ENCODE results near the gene PALM2AKAP2. TPM values are rescaled to one million over a fixed set of nuclear protein-coding genes. Genes with fewer than 3 reads are reported as not detected.
A peak's percentile ranks its signal among the peaks of the same experiment; 100 is the strongest.

PALM2AKAP2 gene
- total RNA-seq, 4 donors from 2014 or later, result 0.15 to 1.4 (median 1.0) TPM

DNA sequence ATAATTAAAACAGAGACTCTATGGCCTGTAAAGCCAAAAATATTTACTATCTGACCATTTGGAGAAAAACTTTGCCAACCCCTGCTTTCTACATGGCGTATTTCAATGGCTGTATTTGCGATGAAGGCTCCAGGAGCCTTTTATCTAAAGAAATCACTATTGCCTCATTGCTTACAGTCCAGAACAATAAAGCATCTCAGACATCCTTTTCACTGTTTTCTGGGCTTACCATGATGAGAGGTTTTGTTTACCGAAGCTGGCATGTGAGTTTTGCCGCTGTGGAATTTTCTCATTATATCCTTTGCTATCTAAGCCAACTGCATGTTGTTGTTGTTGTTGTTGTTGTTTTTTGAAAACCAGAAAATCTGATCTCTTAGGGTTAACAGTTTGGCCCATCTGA lies 13.9 kb downstream of the PALM2AKAP2 start:
- H3K9me3 ChIP-seq, result no peaks in the 10 kb centered on the region
- peak overlapping the region in 1 of 4 donors; percentile 56 for H3K27ac ChIP-seq
- no peak for ATAC-seq
- H3K4me1 ChIP-seq, result peaks cover 0 to 8% of the 10 kb centered on the region in 2 donors
- no peak for DNase-seq
- in situ Hi-C loops (cut with MboI; ENCODE audit: low sequenced_read_pairs in 4 of 4), result no loop called here
- intact Hi-C loops (cut with DNase I; ENCODE audit: low total_unique reads), result no loop called here
- no peak overlapping the region for H3K4me3 ChIP-seq
- TF ChIP-seq POLR2A (IDR thresholded peaks at IDR 0.05), result no peak
- TF ChIP-seq, protein P1, sequence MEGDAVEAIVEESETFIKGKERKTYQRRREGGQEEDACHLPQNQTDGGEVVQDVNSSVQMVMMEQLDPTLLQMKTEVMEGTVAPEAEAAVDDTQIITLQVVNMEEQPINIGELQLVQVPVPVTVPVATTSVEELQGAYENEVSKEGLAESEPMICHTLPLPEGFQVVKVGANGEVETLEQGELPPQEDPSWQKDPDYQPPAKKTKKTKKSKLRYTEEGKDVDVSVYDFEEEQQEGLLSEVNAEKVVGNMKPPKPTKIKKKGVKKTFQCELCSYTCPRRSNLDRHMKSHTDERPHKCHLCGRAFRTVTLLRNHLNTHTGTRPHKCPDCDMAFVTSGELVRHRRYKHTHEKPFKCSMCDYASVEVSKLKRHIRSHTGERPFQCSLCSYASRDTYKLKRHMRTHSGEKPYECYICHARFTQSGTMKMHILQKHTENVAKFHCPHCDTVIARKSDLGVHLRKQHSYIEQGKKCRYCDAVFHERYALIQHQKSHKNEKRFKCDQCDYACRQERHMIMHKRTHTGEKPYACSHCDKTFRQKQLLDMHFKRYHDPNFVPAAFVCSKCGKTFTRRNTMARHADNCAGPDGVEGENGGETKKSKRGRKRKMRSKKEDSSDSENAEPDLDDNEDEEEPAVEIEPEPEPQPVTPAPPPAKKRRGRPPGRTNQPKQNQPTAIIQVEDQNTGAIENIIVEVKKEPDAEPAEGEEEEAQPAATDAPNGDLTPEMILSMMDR (IDR thresholded peaks at IDR 0.05 in 4 of 5, conservative IDR thresholded peaks at IDR 0.05 in 1 of 5), result no peak
- H3K36me3 ChIP-seq, result no peaks in the 10 kb centered on the region
- H3K27me3 ChIP-seq, result no peaks in the 10 kb centered on the region

GRCh38 chr9:109794361-109795012 lies 14.5 kb downstream of the PALM2AKAP2 start:
- no peaks in the 10 kb centered on the region for H3K27me3 ChIP-seq
- no peak for TF ChIP-seq POLR2A (IDR thresholded peaks at IDR 0.05)
- TF ChIP-seq, protein P1 (IDR thresholded peaks at IDR 0.05 in 4 of 5, conservative IDR thresholded peaks at IDR 0.05 in 1 of 5), result no peak
- peaks cover 0 to 8% of the 10 kb centered on the region in 2 donors for H3K4me1 ChIP-seq
- ATAC-seq, result peak; percentile 36 to 68
- no peaks in the 10 kb centered on the region for H3K36me3 ChIP-seq
- intact Hi-C loops (cut with DNase I; ENCODE audit: low total_unique reads), result no loop called here
- in situ Hi-C loops (cut with MboI; ENCODE audit: low sequenced_read_pairs in 4 of 4), result no loop called here
- H3K9me3 ChIP-seq, result no peaks in the 10 kb centered on the region
- H3K27ac ChIP-seq, result peak overlapping the region in 1 of 4 donors; percentile 56
- no peak overlapping the region for H3K4me3 ChIP-seq
- DNase-seq, result peak in 1 of 2 donors; percentile 47

- Histone ChIP-seq H3K4me3 (no peak overlapping the region), H3K36me3 (no peaks in the 10 kb centered on the region), H3K27me3 (no peaks in the 10 kb centered on the region), H3K27ac (no peak overlapping the region), H3K9me3 (no peaks in the 10 kb centered on the region), H3K4me1 (peaks cover 0 to 8% of the 10 kb centered on the region in 2 donors)
- ATAC-seq, result no peak
- in situ Hi-C loops (cut with MboI; ENCODE audit: low sequenced_read_pairs in 4 of 4), result no loop called here
- no peak for TF ChIP-seq POLR2A (IDR thresholded peaks at IDR 0.05)
- TF ChIP-seq, protein P1 (IDR thresholded peaks at IDR 0.05 in 4 of 5, conservative IDR thresholded peaks at IDR 0.05 in 1 of 5), result no peak
- no peak for DNase-seq
- intact Hi-C loops (cut with DNase I; ENCODE audit: low total_unique reads), result no loop called here
These were observed 15.6 kb downstream of the PALM2AKAP2 start for GRCh38 chr9:109795613-109796012.

GRCh38 chr9:109796078-109796477 lies 16.1 kb downstream of the PALM2AKAP2 start:
- Histone ChIP-seq H3K27me3 (no peaks in the 10 kb centered on the region), H3K27ac (no peak overlapping the region), H3K4me3 (no peak overlapping the region), H3K4me1 (peaks cover 0 to 8% of the 10 kb centered on the region in 2 donors), H3K36me3 (no peaks in the 10 kb centered on the region), H3K9me3 (no peaks in the 10 kb centered on the region)
- no peak for DNase-seq
- intact Hi-C loops (cut with DNase I; ENCODE audit: low total_unique reads) (no loop called here), in situ Hi-C loops (cut with MboI; ENCODE audit: low sequenced_read_pairs in 4 of 4) (no loop called here)
- no peak for TF ChIP-seq POLR2A (IDR thresholded peaks at IDR 0.05)
- TF ChIP-seq, protein P1 (IDR thresholded peaks at IDR 0.05 in 4 of 5, conservative IDR thresholded peaks at IDR 0.05 in 1 of 5), result no peak
- ATAC-seq, result no peak

All from gastrocnemius medialis (tissue), 4 donors.